WTC11 (cell line): ENCODE measurements around the gene STK38L.

Experiments used
- ATF1 ChIP-seq: sonication (generic); formaldehyde crosslinking; IDR thresholded peaks from 2 replicates; pipeline ENCODE4 v1.8.1; 2023; ENCODE audit warnings: mild to moderate bottlenecking, moderate library complexity, missing genetic modification reagents
- CTCF ChIP-seq: fragments of 200-600 bp; IDR thresholded peaks from 2 replicates; pipeline ENCODE4 v1.8.0; 2022; ENCODE audit warnings: antibody characterized with exemption
- ELF4 ChIP-seq: sonication (generic); formaldehyde crosslinking; IDR thresholded peaks from 2 replicates; pipeline ENCODE4 v1.8.1; 2022; ENCODE audit warnings: low read depth, mild to moderate bottlenecking, moderate library complexity, missing genetic modification reagents
- ESRRA ChIP-seq: sonication (generic); formaldehyde crosslinking; IDR thresholded peaks from 2 replicates; pipeline ENCODE4 v1.8.1; 2022; ENCODE audit warnings: mild to moderate bottlenecking, missing genetic modification reagents, borderline replicate concordance
- GRHL2 ChIP-seq: fragments of 250-450 bp; sonication (Bioruptor Pico); IDR thresholded peaks from 2 replicates; pipeline ENCODE4 v1.8.0; 2022; ENCODE audit warnings: mild to moderate bottlenecking, moderate library complexity; ENCODE audit not compliant: insufficient replicate concordance, severe bottlenecking
- HMGXB4 ChIP-seq: sonication (generic); formaldehyde crosslinking; IDR thresholded peaks from 2 replicates; pipeline ENCODE4 v1.8.1; 2023; ENCODE audit warnings: mild to moderate bottlenecking, moderate library complexity, missing genetic modification reagents
- SP1 ChIP-seq: sonication (generic); formaldehyde crosslinking; conservative IDR thresholded peaks from 2 replicates; pipeline ENCODE4 v1.8.1; 2022; ENCODE audit warnings: missing genetic modification reagents
- TEAD1 ChIP-seq: sonication (generic); formaldehyde crosslinking; IDR thresholded peaks from 2 replicates; pipeline ENCODE4 v1.8.0; 2022; ENCODE audit warnings: mild to moderate bottlenecking, missing genetic modification reagents
- ZNF263 ChIP-seq: sonication (generic); formaldehyde crosslinking; IDR thresholded peaks from 2 replicates; pipeline ENCODE4 v1.8.1; 2022; ENCODE audit warnings: low read depth, mild to moderate bottlenecking, moderate library complexity, missing genetic modification reagents
- TF ChIP-seq, protein P1 (sequence below): sonication (generic); formaldehyde crosslinking; conservative IDR thresholded peaks from 2 replicates; pipeline ENCODE4 v1.8.1; 2022; ENCODE audit warnings: mild to moderate bottlenecking, missing genetic modification reagents
- TF ChIP-seq, protein P2 (sequence below): sonication (generic); formaldehyde crosslinking; IDR thresholded peaks from 2 replicates; pipeline ENCODE4 v1.8.1; 2023; ENCODE audit warnings: mild to moderate bottlenecking, missing genetic modification reagents, borderline replicate concordance
- TF ChIP-seq, protein P3 (sequence below): sonication (generic); formaldehyde crosslinking; IDR thresholded peaks from 2 replicates; pipeline ENCODE4 v1.8.1; 2023; ENCODE audit warnings: mild to moderate bottlenecking, missing genetic modification reagents, moderate library complexity

DNA sequence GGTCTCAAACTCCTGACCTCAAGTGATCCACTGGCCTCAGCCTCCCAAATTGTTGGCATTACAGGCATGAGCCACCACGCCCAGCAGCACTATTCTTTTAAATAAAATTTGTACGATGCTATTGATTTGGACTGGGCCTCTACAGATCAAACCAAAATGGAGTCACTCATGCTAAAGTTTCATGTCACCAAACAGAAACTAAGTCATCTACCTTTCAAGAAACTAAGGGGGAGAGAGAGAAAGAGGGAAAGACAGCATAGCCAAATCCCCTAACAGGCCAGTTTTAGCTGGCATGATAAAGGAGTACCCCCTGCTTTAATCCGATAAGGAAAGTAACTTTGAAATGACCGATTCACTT is 23.1 kb upstream of the STK38L start:
- TF ChIP-seq CTCF (no peak), ELF4 (CRISPR knock-in tag) (no peak), SP1 (no peak), ZNF263 (CRISPR knock-in tag) (no peak), ESRRA (CRISPR knock-in tag) (no peak), TEAD1 (CRISPR knock-in tag) (no peak), GRHL2 (CRISPR knock-in tag) (no peak), ATF1 (no peak), HMGXB4 (no peak)
- TF ChIP-seq, protein P1, sequence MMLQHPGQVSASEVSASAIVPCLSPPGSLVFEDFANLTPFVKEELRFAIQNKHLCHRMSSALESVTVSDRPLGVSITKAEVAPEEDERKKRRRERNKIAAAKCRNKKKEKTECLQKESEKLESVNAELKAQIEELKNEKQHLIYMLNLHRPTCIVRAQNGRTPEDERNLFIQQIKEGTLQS (CRISPR knock-in tag): no peak
- TF ChIP-seq, protein P2, sequence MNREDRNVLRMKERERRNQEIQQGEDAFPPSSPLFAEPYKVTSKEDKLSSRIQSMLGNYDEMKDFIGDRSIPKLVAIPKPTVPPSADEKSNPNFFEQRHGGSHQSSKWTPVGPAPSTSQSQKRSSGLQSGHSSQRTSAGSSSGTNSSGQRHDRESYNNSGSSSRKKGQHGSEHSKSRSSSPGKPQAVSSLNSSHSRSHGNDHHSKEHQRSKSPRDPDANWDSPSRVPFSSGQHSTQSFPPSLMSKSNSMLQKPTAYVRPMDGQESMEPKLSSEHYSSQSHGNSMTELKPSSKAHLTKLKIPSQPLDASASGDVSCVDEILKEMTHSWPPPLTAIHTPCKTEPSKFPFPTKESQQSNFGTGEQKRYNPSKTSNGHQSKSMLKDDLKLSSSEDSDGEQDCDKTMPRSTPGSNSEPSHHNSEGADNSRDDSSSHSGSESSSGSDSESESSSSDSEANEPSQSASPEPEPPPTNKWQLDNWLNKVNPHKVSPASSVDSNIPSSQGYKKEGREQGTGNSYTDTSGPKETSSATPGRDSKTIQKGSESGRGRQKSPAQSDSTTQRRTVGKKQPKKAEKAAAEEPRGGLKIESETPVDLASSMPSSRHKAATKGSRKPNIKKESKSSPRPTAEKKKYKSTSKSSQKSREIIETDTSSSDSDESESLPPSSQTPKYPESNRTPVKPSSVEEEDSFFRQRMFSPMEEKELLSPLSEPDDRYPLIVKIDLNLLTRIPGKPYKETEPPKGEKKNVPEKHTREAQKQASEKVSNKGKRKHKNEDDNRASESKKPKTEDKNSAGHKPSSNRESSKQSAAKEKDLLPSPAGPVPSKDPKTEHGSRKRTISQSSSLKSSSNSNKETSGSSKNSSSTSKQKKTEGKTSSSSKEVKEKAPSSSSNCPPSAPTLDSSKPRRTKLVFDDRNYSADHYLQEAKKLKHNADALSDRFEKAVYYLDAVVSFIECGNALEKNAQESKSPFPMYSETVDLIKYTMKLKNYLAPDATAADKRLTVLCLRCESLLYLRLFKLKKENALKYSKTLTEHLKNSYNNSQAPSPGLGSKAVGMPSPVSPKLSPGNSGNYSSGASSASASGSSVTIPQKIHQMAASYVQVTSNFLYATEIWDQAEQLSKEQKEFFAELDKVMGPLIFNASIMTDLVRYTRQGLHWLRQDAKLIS (CRISPR knock-in tag): no peak
- TF ChIP-seq, protein P3, sequence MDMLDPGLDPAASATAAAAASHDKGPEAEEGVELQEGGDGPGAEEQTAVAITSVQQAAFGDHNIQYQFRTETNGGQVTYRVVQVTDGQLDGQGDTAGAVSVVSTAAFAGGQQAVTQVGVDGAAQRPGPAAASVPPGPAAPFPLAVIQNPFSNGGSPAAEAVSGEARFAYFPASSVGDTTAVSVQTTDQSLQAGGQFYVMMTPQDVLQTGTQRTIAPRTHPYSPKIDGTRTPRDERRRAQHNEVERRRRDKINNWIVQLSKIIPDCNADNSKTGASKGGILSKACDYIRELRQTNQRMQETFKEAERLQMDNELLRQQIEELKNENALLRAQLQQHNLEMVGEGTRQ (CRISPR knock-in tag): no peak
